Calu3 (cell line): Measurements from ENCODE around the gene CHST1. TPM values are rescaled to one million over a fixed set of nuclear protein-coding genes. Genes with fewer than 3 reads are reported as not detected.

ENCODE experiments used
- BruUV-seq: library from RNA; stranded (reverse); fragments of 400-500 nt; replicated peaks from 2 replicates; lab custom pipeline; 2021; lab: Mats Ljungman, UMichigan
- CTCF ChIA-PET: fragments of 300-600 bp; sonication (Branson Sonifier 250); formaldehyde crosslinking; loops from one replicate; lab custom pipeline; 2022; ENCODE audit warnings: antibody characterized with exemption; lab: Charles Lee
- DNase-seq: peaks from one replicate; pipeline ENCODE4 v3.0.0; 2022
- H3K27ac Mint-ChIP-seq: one replicate; pipeline ENCODE4 v1.8.0; 2022; ENCODE audit warnings: mixed read lengths; ENCODE audit not compliant: unreplicated experiment
- H3K27me3 Mint-ChIP-seq: one replicate; pipeline ENCODE4 v1.8.0; 2022; ENCODE audit warnings: mixed read lengths; ENCODE audit not compliant: unreplicated experiment
- H3K36me3 Mint-ChIP-seq: one replicate; pipeline ENCODE4 v1.8.0; 2022; ENCODE audit warnings: mild to moderate bottlenecking, moderate library complexity, mixed read lengths; ENCODE audit not compliant: insufficient read depth, unreplicated experiment
- H3K4me1 Mint-ChIP-seq: one replicate; pipeline ENCODE4 v1.8.0; 2022; ENCODE audit warnings: mild to moderate bottlenecking, low read depth, mixed read lengths; ENCODE audit not compliant: unreplicated experiment
- H3K4me3 Mint-ChIP-seq: one replicate; pipeline ENCODE4 v1.8.0; 2022; ENCODE audit warnings: mild to moderate bottlenecking, low read depth, moderate library complexity, mixed read lengths; ENCODE audit not compliant: unreplicated experiment
- H3K9me3 Mint-ChIP-seq: one replicate; pipeline ENCODE4 v1.8.0; 2022; ENCODE audit warnings: low read depth, mixed read lengths; ENCODE audit not compliant: unreplicated experiment
- intact Hi-C: fragments of 100-400 bp; cut with micrococcal nuclease; formaldehyde crosslinking; loops from one replicate; pipeline ENCODE4 v1.10.0; 2022; ENCODE audit not compliant: unreplicated experiment
- total RNA-seq: library from RNA; stranded (reverse); gene quantifications from 2 replicates; pipeline ENCODE4 v1.2.3, GENCODE V29; 2022
- TF ChIP-seq, protein P1 (sequence below): fragments of 200-600 bp; IDR thresholded peaks from one replicate; pipeline ENCODE4 v1.8.0; 2022; ENCODE audit warnings: antibody characterized with exemption; ENCODE audit not compliant: unreplicated experiment

Gene CHST1
- total RNA-seq, 1 experiment from 2014 or later, result not detected

DNA sequence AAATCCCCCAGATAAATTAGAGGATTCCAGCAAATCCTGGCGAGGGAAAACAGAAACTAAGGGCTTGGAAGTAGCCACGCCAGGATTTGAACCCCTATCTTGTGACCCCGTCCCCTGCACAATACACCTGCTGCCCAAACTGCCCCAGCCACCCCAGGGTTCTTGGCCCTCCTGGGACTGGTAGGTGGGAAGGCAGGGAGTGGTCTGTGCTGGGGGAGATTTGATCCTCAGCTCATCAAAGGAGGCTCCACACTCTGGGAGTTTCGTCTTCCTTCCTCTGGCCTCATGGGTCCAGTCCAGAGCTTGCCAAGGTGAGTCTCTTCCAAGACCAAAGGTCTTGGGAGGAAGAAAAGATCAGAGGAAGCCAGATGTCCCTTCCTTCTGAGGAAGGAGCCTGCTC, 4.5 kb upstream of the CHST1 start:
- Mint-ChIP-seq H3K9me3 (no peaks in the 10 kb centered on the region), H3K27me3 (peaks cover 50% of the 10 kb centered on the region), H3K4me1 (peaks cover 9% of the 10 kb centered on the region), H3K27ac (no peak overlapping the region), H3K36me3 (peaks cover 13% of the 10 kb centered on the region), H3K4me3 (no peak overlapping the region)
- intact Hi-C loops, result no loop called here
- TF ChIP-seq, protein P1, sequence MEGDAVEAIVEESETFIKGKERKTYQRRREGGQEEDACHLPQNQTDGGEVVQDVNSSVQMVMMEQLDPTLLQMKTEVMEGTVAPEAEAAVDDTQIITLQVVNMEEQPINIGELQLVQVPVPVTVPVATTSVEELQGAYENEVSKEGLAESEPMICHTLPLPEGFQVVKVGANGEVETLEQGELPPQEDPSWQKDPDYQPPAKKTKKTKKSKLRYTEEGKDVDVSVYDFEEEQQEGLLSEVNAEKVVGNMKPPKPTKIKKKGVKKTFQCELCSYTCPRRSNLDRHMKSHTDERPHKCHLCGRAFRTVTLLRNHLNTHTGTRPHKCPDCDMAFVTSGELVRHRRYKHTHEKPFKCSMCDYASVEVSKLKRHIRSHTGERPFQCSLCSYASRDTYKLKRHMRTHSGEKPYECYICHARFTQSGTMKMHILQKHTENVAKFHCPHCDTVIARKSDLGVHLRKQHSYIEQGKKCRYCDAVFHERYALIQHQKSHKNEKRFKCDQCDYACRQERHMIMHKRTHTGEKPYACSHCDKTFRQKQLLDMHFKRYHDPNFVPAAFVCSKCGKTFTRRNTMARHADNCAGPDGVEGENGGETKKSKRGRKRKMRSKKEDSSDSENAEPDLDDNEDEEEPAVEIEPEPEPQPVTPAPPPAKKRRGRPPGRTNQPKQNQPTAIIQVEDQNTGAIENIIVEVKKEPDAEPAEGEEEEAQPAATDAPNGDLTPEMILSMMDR, result no peak
- no peak for DNase-seq
- CTCF ChIA-PET, result no interaction called here
- BruUV-seq, result no TSS peak

DNA sequence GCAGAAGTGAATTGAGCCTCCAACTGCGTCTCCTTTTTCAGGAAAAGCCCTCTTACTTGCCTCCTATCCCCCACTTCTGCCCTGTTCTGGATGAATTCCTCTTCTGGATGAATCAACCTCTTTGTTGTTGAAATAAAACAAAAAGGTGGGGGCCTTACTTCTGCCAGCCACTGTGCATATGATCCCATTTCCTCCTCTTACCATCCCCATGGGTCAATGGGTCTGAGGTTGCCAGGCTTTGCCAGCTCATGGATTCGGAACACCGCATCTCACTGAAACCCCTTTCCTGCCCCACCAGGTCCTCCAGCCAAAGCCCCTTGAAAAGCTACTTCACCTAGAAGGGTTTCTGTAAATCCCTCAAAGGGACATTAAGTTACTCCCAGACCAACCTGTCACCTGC, 3.7 kb upstream of the CHST1 start:
- Mint-ChIP-seq H3K27me3 (peaks cover 49% of the 10 kb centered on the region), H3K4me3 (no peak overlapping the region), H3K4me1 (peaks cover 9% of the 10 kb centered on the region), H3K9me3 (no peaks in the 10 kb centered on the region), H3K36me3 (peaks cover 13% of the 10 kb centered on the region), H3K27ac (no peak overlapping the region)
- intact Hi-C loops, result no loop called here
- CTCF ChIA-PET, result interaction anchor here (0.6 kb wide), 1 partner anchor 124 kb away, joined by 6 read pairs; no protein-coding TSS in a partner anchor
- TF ChIP-seq, protein P1, result no peak
- no peak for DNase-seq
- BruUV-seq, result no TSS peak

DNA sequence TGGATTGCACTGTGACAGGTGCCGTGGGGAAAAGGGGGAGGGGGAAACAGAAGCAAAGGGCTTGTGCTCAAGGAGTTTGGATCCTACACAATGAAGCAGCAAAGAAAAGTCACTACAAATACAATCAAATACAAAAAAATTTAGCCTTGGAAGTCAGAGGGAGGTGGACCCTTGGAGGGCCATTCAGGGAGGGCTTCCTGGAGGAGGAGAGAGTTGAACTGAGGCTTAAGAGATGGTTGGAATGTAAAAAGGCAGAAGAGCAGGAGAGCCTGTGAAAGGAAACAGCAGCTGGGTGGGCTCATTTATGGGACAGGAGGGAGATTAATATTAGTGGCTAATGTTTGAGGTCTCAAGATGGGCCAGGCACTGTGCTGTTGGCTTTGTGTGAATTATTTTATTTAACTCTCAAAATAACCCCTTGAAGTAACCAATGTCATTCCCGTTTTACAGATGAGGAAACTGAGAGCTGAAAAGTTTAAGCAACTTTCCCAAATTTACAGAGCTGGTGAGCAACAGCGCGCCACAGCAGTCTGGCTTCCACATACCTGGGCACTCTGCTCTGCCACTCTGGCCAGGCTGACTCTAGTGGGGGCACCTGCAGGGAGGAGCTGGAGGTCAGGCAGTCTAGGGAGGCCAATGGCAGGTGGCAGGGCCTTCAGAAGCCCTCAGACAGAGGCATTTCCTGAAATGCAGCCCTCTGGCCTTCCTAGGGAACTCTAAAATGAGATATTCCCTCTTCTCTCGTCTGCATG, 2.7 kb upstream of the CHST1 start:
- TF ChIP-seq, protein P1, result no peak
- BruUV-seq, result no TSS peak
- intact Hi-C loops, result no loop called here
- CTCF ChIA-PET, result no interaction called here
- no peak for DNase-seq
- H3K36me3 Mint-ChIP-seq, result peaks cover 13% of the 10 kb centered on the region
- no peaks in the 10 kb centered on the region for H3K9me3 Mint-ChIP-seq
- H3K27me3 Mint-ChIP-seq, result peaks cover 59% of the 10 kb centered on the region
- H3K4me3 Mint-ChIP-seq, result no peak overlapping the region
- H3K4me1 Mint-ChIP-seq, result peaks cover 9% of the 10 kb centered on the region
- H3K27ac Mint-ChIP-seq, result no peak overlapping the region

DNA sequence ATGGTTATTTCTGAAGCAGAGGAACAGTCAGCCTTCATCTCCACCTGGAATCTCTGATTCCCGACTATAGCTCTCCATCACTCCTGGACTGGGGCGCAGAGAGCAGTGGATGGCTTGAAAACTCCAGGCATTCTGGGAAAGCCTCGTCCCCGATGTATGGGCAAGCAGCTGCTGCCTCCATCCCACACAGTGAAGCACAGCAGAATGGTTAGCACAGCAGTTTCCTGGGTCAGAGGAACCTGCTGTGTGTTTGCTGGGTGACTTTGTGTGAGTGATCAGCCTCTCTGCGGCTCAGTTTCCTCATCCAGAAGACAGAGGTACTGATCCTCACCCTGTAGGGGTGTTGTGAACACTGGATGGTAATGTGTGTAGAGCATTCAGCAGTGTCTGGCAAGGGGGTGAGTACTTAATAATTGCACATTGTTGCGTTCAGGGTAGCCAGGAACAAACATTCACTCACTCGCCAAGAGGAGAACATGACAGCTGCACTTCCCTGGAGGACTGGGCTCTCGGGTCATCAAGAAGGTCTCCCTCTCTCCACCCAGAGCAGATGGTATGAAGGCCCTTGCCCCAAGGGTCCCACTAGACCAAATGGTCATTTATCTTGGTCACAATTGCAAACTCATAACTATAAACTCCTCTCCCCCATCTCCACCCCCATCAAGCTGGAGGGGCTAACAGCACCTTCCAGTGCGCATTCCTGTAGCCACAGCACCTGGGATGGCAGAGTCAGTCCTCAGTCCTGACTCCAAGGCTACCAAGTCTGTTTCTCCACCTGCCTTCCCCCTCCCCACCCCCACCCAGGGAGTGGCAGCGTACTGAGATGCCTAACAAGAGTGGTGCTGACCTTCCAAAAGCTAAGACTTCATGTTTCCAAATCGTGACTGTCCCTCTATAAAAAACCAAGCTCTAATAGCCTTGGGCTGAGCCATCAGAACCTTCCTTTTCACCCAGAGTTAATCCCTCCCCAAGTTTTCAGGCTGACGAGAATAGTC, 1.5 kb upstream of the CHST1 start:
- BruUV-seq, result no TSS peak
- TF ChIP-seq, protein P1, result no peak
- DNase-seq, result no peak
- intact Hi-C loops, result no loop called here
- Mint-ChIP-seq H3K9me3 (no peaks in the 10 kb centered on the region), H3K4me3 (no peak overlapping the region), H3K36me3 (peaks cover 10% of the 10 kb centered on the region), H3K27me3 (peaks cover 71% of the 10 kb centered on the region), H3K27ac (no peak overlapping the region), H3K4me1 (peaks cover 4% of the 10 kb centered on the region)
- CTCF ChIA-PET, result interaction anchor here (0.6 to 1.2 kb wide), 3 partner anchors 11 to 105 kb away, joined by 3 read pairs; no protein-coding TSS in a partner anchor
